ENCODE measurements around the gene FNIP2. TPM values are rescaled to one million over a fixed set of nuclear protein-coding genes. Genes with fewer than 3 reads are reported as not detected.
A peak's percentile ranks its signal among the peaks of the same experiment; 100 is the strongest.
"Not testable (repeated sequence)": the region's sequence is repeated elsewhere in the genome, so short reads cannot be mapped to it uniquely, and the experiment has no call there.

The FNIP2 gene
- total RNA-seq, 1 donor from 2014 or later = 19.1 TPM

DNA sequence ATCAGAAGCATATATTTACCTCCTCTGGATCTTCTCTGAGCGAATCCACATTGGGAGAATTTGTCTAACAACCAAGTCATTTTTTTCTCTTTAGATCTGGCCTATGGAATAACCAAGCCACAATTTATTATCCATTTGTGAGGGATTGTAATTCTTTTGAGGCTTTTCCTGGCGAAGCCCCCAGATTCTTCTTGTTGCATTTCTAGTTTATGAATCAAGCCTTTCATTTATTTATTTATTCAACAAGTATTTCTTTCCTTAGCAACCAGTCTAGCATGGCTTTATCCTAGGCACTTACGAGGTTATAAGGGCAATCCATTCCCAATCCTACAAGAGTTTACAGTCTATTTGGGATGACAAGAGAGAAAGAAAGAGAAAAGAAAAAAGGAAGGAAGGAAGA is 18.4 kb upstream of the FNIP2 start:
- no peaks in the 10 kb centered on the region for H3K4me1 Mint-ChIP-seq
- H3K4me3 Mint-ChIP-seq = no peak overlapping the region
- no peaks in the 10 kb centered on the region for H3K36me3 Mint-ChIP-seq (ENCODE audit: low read depth)
- DNase-seq = no peak
- peaks cover 14% of the 10 kb centered on the region for H3K27me3 Mint-ChIP-seq
- intact Hi-C loops (cut with micrococcal nuclease) = no loop called here
- H3K27ac Mint-ChIP-seq = no peak overlapping the region
- no peaks in the 10 kb centered on the region for H3K9me3 Mint-ChIP-seq

DNA sequence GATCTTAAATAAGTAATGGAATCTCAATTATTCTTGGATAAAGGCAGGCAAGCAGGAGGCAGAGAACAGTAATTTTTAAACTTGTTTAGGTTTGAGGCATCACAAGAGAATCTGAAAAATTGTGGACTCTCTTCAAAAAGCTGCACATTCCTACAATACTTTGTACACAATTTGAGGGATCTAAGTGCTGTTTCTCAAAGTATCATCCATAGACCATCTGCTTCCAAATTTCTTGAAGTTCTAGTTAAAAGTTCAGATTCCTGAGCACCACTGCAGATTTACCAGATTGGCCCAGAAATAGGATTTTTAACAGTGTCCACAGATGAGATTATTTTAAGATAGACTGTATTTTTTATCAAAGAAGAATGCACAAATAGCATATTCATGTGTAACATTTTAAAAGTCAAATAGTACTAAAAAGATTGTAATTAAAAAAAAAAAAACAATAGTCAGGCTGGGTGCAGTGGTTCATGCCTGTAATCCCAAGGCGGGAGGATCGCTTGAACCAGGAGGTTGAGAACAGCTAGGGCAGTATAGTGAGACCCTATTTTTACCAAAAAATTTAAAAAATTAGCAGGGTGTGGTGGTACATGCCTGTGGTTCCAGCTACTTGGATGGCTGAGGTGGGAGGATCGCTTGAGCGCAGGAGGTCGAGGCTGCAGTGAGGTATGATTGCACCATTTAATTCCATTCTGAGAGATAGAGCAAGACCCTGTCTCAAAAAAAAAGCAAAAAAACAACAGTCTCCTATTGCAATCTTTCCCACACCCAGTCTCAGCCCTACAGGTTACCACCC is 14.2 kb upstream of the FNIP2 start:
- intact Hi-C loops (cut with micrococcal nuclease) = no loop called here
- Mint-ChIP-seq H3K27me3 (peaks cover 32% of the 10 kb centered on the region), H3K27ac (no peak overlapping the region), H3K9me3 (no peaks in the 10 kb centered on the region), H3K36me3 (ENCODE audit: low read depth) (no peaks in the 10 kb centered on the region), H3K4me1 (no peaks in the 10 kb centered on the region), H3K4me3 (no peak overlapping the region)
- DNase-seq = no peak

DNA sequence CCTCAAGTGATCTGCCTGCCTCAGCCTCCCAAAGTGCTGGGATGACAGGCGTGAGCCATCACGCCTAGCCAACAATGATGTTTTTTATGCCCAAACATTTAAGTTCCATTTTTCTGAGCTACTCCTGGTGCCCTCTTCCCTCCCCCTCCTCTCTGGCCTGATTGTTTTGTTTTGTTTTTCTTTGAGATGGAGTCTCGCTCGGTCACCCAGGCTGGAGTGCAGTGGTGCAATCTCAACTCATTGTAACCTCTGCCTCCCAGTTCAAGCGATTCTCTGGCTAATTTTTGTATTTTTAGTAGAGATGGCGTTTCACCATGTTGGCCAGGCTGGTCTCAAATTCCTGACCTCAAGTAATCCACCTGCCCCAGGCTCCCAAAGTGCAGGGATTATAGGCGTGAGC is 13.0 kb upstream of the FNIP2 start:
- DNase-seq; H3K4me3 Mint-ChIP-seq; H3K9me3 Mint-ChIP-seq; intact Hi-C loops (cut with micrococcal nuclease); H3K4me1 Mint-ChIP-seq; H3K36me3 Mint-ChIP-seq (ENCODE audit: low read depth); H3K27ac Mint-ChIP-seq: not testable (repeated sequence)
- H3K27me3 Mint-ChIP-seq = peaks cover 32% of the 10 kb centered on the region

DNA sequence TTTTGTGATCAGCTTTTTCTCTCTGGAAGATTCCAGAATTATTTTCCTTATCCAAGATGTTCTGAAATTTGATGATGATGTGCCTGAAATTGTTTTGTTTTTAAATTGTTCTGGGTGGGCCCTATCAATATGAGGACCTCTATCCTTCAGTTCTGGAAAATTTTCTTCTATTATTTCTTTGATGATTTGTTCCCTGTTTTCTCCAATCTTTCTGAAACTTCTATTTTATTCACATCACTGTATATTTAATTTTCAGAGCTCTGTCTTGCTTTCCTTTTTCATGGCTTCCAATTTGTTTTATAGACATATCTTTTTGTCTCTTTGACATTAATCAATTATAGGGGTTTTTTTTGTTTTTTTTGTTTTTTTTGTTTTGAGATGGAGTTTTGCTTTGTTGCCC is 12.2 kb upstream of the FNIP2 start:
- DNase-seq = no peak
- Mint-ChIP-seq H3K9me3 (peaks cover 2% of the 10 kb centered on the region), H3K27ac (no peak overlapping the region), H3K4me1 (peaks cover 4% of the 10 kb centered on the region), H3K4me3 (no peak overlapping the region), H3K36me3 (ENCODE audit: low read depth) (no peaks in the 10 kb centered on the region), H3K27me3 (peaks cover 29% of the 10 kb centered on the region)
- intact Hi-C loops (cut with micrococcal nuclease) = no loop called here

DNA sequence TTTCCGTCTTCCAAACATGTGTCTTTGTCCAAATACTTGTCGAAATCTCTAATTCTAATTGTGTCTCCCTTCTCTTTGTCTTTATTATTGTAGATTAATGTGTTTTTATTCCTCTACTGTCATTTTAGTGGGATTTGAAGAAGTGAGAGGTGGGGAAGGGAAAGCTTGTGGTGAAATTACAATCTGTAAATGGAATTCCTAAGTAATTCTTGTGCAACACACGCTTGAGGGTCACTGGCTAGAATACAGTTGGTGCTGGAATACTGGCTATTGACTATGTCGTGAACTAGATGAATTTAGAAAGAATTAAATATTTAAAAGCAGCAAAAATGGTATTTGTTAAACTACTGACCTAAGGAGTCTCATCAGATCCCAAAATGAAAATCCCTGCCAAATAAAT is 10.7 kb upstream of the FNIP2 start:
- intact Hi-C loops (cut with micrococcal nuclease) = no loop called here
- peaks cover 4% of the 10 kb centered on the region for H3K9me3 Mint-ChIP-seq
- peaks cover 29% of the 10 kb centered on the region for H3K27me3 Mint-ChIP-seq

DNA sequence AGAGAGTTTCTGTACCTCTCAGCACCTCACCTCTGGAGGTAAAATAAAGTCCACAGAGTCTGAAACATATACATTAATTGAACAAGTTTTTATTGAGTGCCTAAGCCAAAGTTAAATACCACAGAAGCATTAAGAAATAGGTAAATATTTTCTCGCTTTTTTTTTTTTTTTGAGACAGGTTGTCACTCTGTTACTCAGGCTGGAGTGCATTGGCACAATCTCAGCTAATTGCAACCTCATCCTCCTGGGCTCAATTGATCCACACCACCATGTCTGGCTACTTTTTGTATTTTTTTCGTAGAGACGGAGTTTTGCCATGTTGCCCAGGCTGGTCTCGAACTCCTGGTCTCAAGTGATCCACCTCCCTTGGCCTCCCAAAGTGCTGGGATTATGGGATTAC is 10.1 kb upstream of the FNIP2 start:
- Mint-ChIP-seq H3K27ac (no peak overlapping the region), H3K27me3 (peaks cover 29% of the 10 kb centered on the region), H3K4me1 (peaks cover 5% of the 10 kb centered on the region), H3K9me3 (peaks cover 4% of the 10 kb centered on the region), H3K4me3 (no peak overlapping the region), H3K36me3 (ENCODE audit: low read depth) (no peaks in the 10 kb centered on the region)
- no peak for DNase-seq
- intact Hi-C loops (cut with micrococcal nuclease) = no loop called here

More for the DNA sequence above, 10.7 kb upstream of the FNIP2 start:
- Mint-ChIP-seq H3K27ac (no peak overlapping the region), H3K36me3 (ENCODE audit: low read depth) (no peaks in the 10 kb centered on the region), H3K4me3 (no peak overlapping the region), H3K4me1 (peaks cover 5% of the 10 kb centered on the region)
- DNase-seq = no peak

DNA sequence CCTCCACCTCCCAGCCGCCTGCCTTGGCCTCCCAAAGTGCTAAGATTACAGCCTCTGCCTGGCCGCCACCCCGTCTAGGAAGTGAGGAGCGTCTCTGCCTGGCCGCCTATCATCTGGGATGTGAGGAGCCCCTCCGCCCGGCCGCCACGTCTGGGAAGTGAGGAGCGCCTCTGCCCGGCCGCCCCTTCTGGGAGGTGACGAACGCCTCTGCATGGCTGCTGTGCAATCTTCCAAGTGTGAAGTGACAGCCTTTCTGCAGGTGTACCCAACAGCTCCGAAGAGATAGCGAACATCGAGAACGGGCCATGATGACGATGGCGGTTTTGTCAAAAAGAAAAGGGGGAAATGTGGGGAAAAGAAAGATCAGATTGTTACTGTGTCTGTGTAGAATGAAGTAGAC is 9.3 kb upstream of the FNIP2 start:
- H3K4me1 Mint-ChIP-seq; H3K9me3 Mint-ChIP-seq; H3K4me3 Mint-ChIP-seq; H3K36me3 Mint-ChIP-seq (ENCODE audit: low read depth); intact Hi-C loops (cut with micrococcal nuclease); H3K27ac Mint-ChIP-seq; DNase-seq: not testable (repeated sequence)
- H3K27me3 Mint-ChIP-seq = peaks cover 25% of the 10 kb centered on the region

DNA sequence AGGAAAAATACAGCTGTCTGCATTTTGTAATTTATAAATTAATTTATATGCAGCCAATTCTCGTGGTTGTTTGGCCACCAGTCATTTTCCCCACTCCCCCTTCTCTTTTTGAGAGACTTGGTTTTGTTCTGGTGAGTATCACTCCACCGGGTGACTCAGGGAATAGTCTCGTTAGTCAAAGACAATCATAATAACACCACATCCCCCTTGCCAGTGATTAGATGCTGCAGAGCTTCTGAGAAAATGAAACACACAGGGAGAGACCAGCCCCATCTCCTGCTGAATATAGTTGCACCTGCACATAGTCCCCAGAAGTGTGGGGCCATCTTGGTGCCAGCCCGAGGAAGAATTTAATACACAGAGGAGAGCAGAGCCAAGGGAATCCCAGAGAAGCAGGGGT is 8.0 kb upstream of the FNIP2 start:
- peaks cover 4% of the 10 kb centered on the region for H3K9me3 Mint-ChIP-seq
- no peak overlapping the region for H3K4me3 Mint-ChIP-seq
- no peak for DNase-seq
- no peaks in the 10 kb centered on the region for H3K36me3 Mint-ChIP-seq (ENCODE audit: low read depth)
- no peak overlapping the region for H3K27ac Mint-ChIP-seq
- peaks cover 22% of the 10 kb centered on the region for H3K27me3 Mint-ChIP-seq
- peaks cover 5% of the 10 kb centered on the region for H3K4me1 Mint-ChIP-seq
- intact Hi-C loops (cut with micrococcal nuclease) = no loop called here

DNA sequence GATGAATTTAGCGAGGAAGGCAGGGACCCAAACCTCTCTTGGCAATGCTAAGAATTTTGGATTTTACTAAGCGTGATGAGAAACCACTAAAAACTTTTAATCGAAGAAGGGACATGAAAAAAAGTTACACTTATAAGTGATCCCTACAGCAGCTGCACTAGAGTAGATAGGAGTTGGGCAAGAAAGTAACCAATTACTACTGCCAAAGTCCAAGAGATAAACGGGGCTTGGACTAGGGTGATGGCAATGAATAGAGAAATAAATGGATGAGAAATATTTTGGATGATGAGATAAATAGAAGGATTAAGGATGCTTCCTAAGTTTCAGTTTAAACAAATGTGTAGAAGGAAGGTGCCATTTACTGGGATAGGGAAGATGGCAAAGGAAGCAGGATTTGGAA is 6.3 kb upstream of the FNIP2 start:
- Mint-ChIP-seq H3K36me3 (ENCODE audit: low read depth) (no peaks in the 10 kb centered on the region), H3K27me3 (peaks cover 10% of the 10 kb centered on the region), H3K9me3 (peaks cover 4% of the 10 kb centered on the region), H3K4me1 (peaks cover 6% of the 10 kb centered on the region), H3K27ac (no peak overlapping the region), H3K4me3 (no peak overlapping the region)
- intact Hi-C loops (cut with micrococcal nuclease) = no loop called here
- no peak for DNase-seq

DNA sequence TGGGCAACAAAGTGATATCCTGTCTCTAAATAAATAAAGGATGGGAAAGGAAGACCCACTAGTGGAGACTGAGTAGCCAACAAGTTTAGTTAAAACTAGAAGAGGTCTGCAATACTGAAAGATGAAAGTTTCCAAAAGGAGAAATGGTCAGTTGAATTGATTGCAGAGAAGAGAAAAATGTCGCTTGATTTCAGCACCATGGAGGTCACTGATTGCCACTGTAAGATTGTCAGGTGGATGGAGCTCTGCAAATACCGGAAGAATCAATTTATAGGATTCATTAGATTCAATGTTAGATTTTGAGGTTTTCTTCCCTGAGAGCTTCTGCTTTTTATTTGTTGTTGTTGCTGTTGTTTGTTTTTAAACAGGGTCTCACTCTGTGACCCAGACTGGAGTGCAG is 5.4 kb upstream of the FNIP2 start:
- Mint-ChIP-seq H3K36me3 (ENCODE audit: low read depth) (no peaks in the 10 kb centered on the region), H3K4me1 (peaks cover 13% of the 10 kb centered on the region), H3K9me3 (peaks cover 4% of the 10 kb centered on the region), H3K27ac (no peak overlapping the region), H3K4me3 (no peak overlapping the region), H3K27me3 (peaks cover 4% of the 10 kb centered on the region)
- intact Hi-C loops (cut with micrococcal nuclease) = no loop called here
- DNase-seq = no peak

DNA sequence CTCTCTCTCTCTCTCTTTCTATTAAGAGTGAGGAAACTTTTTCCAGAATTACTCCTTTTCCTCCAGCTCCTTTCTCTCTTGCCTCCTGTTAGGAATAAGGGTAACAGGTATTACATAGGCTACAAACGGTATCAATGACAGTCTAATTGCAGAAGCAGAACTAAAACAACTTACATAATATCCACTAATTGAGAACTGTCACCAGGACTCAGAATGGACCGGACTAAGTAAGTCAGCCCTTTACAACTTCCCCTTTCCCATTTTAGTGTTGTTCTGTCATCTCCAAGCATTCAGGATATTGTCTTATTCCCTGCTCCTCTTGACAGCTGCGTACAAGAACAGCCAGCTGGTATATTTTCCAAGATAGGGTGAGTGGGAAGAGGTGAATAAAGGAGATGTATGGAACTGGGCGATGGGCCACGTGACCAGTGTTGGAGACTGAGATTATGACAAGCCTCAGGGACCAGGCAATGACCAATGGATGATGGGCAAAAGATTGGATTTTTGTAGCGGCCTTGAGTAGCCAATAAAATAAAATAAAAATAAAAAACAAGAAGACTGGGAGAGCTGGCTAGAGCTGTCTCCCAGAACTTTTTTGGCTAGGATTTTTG is 2.3 kb upstream of the FNIP2 start:
- Mint-ChIP-seq H3K27ac (no peak overlapping the region), H3K27me3 (peaks cover 2% of the 10 kb centered on the region), H3K36me3 (ENCODE audit: low read depth) (peaks cover 4% of the 10 kb centered on the region), H3K4me1 (peaks cover 28% of the 10 kb centered on the region), H3K4me3 (no peak overlapping the region), H3K9me3 (peaks cover 2% of the 10 kb centered on the region)
- no peak for DNase-seq
- intact Hi-C loops (cut with micrococcal nuclease) = loop anchor here (5.0 kb wide), 1 partner anchor 441 kb away; no protein-coding TSS in a partner anchor

DNA sequence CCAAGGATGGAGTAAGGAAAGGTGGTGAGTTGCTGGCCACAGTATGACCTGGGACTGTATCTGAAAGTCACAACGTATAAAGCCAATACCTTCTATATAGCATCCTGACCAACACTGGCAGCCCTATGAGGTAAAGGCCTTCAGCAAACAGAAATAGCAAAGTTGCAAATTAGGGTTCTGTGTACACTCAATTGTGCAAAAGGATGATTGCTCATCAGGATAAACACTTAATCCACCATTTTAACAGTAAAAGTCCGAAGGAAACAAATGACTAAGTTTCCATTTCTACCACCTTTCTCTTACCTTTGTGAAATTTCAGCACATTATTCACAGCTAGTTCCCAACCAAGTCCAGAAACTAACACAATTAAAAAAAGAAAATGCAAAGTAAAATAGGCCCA is 1.4 kb upstream of the FNIP2 start:
- no peak for DNase-seq
- Mint-ChIP-seq H3K9me3 (no peaks in the 10 kb centered on the region), H3K36me3 (ENCODE audit: low read depth) (peaks cover 4% of the 10 kb centered on the region), H3K4me3 (peak overlapping the region; percentile 79), H3K4me1 (peaks cover 35% of the 10 kb centered on the region), H3K27ac (peak overlapping the region; percentile 27), H3K27me3 (no peaks in the 10 kb centered on the region)
- intact Hi-C loops (cut with micrococcal nuclease) = loop anchor here (5.0 kb wide), 1 partner anchor 440 kb away; no protein-coding TSS in a partner anchor

DNA sequence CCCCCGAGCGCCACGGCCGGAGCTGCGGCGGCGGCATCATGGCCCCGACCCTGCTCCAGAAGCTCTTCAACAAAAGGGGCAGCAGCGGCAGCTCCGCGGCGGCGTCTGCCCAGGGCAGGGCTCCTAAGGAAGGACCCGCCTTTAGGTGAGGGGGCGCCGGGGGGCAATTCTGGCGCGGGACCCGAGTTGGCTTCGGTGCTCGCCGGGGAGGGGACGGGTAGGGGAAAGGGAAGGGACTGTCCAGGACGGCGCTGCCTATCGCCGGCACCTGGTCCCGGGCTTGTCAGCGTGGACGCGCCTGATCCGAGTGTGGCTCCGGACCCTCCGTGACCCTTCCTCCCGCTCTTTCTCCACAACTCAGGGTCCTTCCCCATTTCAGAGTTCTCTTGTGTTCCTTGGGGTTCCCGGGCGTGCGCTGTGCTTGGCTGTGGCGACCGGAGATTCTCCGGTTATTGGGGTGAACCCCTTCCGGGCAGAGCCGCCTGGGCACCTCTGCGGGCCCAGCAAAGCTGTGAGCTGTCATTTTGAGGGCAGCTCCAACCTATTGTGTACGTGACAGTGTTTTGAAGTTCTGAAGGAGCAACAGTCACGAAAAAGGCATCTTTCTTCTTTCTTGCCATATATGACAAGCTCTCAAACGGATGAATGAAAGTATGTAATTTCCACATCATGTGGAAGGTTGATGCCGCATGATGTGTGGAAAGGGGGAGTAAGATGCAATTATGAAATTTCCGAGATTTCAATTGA is 522 bp downstream of the FNIP2 start:
- H3K9me3 Mint-ChIP-seq = no peaks in the 10 kb centered on the region
- H3K27ac Mint-ChIP-seq = peak overlapping the region; percentile 98
- peaks cover 6% of the 10 kb centered on the region for H3K36me3 Mint-ChIP-seq (ENCODE audit: low read depth)
- H3K27me3 Mint-ChIP-seq = no peaks in the 10 kb centered on the region
- H3K4me1 Mint-ChIP-seq = peaks cover 43% of the 10 kb centered on the region
- peak overlapping the region; percentile 100 for H3K4me3 Mint-ChIP-seq
- DNase-seq = peak; percentile 88
- intact Hi-C loops (cut with micrococcal nuclease) = loop anchor here (1.0 to 5.0 kb wide), 7 partner anchors 9 to 438 kb away; partner anchors contain the start of genes C4orf46 and PPID

DNA sequence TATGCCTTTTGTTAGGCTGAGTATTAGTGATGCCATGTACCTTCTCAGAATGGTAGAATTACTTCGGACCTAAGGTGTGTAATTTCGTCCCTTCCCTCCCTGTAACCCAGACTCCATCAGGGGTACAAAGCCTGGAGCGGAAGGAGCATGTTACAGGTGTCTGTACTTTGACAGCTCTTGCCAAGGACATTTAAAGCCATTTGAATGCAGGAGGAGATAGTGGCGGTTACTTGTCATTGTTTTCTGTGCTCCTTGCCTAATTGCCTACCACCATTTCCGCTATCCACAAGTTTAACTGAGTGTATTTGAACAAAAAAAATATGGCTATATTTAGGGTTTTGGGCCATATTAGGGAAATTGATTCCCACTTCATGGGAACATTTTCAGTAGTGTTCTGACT is 1.8 kb downstream of the FNIP2 start:
- no peaks in the 10 kb centered on the region for H3K9me3 Mint-ChIP-seq
- no peak for DNase-seq
- intact Hi-C loops (cut with micrococcal nuclease) = no loop called here
- no peaks in the 10 kb centered on the region for H3K27me3 Mint-ChIP-seq
- peaks cover 50% of the 10 kb centered on the region for H3K4me1 Mint-ChIP-seq
- peaks cover 6% of the 10 kb centered on the region for H3K36me3 Mint-ChIP-seq (ENCODE audit: low read depth)
- peak overlapping the region; percentile 100 for H3K4me3 Mint-ChIP-seq
- no peak overlapping the region for H3K27ac Mint-ChIP-seq
